ENCODE results near the gene LIPK.
A peak's percentile ranks its signal among the peaks of the same experiment; 100 is the strongest.

Gene LIPK

GRCh38 chr10:88742448-88742847, 36.4 kb downstream of the LIPK start:
- no peak for TF ChIP-seq CTCF (IDR thresholded peaks at IDR 0.05; ENCODE audit: low read length, missing control alignments)
- H3K4me3 ChIP-seq (replicated peaks; ENCODE audit: low read depth, low read length) = no peak overlapping the region
- DNase-seq (ENCODE audit: low read depth) = no peak

- no peak for TF ChIP-seq CTCF (IDR thresholded peaks at IDR 0.05; ENCODE audit: low read length, missing control alignments)
- DNase-seq (ENCODE audit: low read depth) = no peak
- H3K4me3 ChIP-seq (replicated peaks; ENCODE audit: low read depth, low read length) = no peak overlapping the region
Observed at GRCh38 chr10:88744002-88744401, 38.0 kb downstream of the LIPK start.

GRCh38 chr10:88745633-88746032, 39.6 kb downstream of the LIPK start:
- no peak for DNase-seq (ENCODE audit: low read depth)
- H3K4me3 ChIP-seq (replicated peaks; ENCODE audit: low read depth, low read length) = no peak overlapping the region
- TF ChIP-seq CTCF (IDR thresholded peaks at IDR 0.05; ENCODE audit: low read length, missing control alignments) = no peak

- no peak for TF ChIP-seq CTCF (IDR thresholded peaks at IDR 0.05; ENCODE audit: low read length, missing control alignments)
- DNase-seq (ENCODE audit: low read depth) = peak; percentile 31
- H3K4me3 ChIP-seq (replicated peaks; ENCODE audit: low read depth, low read length) = no peak overlapping the region
Observed at GRCh38 chr10:88754287-88754686, 48.2 kb downstream of the LIPK start.

GRCh38 chr10:88755753-88756152, 49.7 kb downstream of the LIPK start:
- DNase-seq (ENCODE audit: low read depth) = no peak
- H3K4me3 ChIP-seq (replicated peaks; ENCODE audit: low read depth, low read length) = no peak overlapping the region
- TF ChIP-seq CTCF (IDR thresholded peaks at IDR 0.05; ENCODE audit: low read length, missing control alignments) = no peak

GRCh38 chr10:88756660-88757059, 50.6 kb downstream of the LIPK start:
- DNase-seq (ENCODE audit: low read depth) = no peak

More at GRCh38 chr10:88756660-88757059, 50.6 kb downstream of the LIPK start:
- no peak for TF ChIP-seq CTCF (IDR thresholded peaks at IDR 0.05; ENCODE audit: low read length, missing control alignments)
- no peak overlapping the region for H3K4me3 ChIP-seq (replicated peaks; ENCODE audit: low read depth, low read length)

Data from fibroblast of pulmonary artery (primary cell).